GM21423 (cell line): ENCODE results near the gene NOL9.
A peak's percentile ranks its signal among the peaks of the same experiment; 100 is the strongest.

ENCODE experiments used
- ATAC-seq: cut with Tn5 transposase; IDR thresholded peaks from one replicate; pipeline ENCODE4 v1.9.1; 2021; ENCODE audit warnings: mild to moderate bottlenecking, moderate library complexity; ENCODE audit not compliant: unreplicated experiment

Gene NOL9

GRCh38 chr1:6591222-6591621 lies 36.9 kb upstream of the NOL9 start:
- no peak for ATAC-seq

GRCh38 chr1:6590046-6590445 lies 35.7 kb upstream of the NOL9 start:
- ATAC-seq, result no peak

- no peak for ATAC-seq
These were observed 34.7 kb upstream of the NOL9 start for GRCh38 chr1:6588893-6589520.

DNA sequence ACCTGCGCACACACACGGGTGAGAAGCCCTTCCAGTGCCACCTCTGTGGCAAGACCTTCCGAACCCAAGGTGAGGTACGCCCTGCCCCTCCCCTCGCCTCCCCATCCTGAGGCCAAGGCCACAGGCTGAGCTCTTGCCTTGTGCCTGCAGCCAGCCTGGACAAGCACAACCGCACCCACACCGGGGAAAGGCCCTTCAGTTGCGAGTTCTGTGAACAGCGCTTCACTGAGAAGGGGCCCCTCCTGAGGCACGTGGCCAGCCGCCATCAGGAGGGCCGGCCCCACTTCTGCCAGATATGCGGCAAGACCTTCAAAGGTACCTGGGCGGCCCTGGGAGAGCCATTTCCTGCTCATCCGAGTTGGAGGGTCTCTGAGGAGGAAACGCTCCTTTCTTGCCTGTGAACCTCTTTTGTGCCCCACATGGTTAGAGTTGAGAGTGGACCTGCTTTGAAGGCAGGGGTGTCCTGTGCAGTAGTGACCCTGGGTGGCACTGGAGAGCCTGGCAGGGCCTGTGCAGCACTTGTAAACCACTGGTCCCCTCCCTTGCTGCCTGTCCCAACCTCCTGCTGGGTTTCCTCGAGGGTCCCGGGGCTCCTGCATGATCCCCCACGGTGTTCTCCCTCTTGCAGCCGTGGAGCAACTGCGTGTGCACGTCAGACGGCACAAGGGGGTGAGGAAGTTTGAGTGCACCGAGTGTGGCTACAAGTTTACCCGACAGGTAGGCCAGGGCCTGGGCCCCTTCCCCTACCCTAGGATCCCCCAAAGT lies 34.0 kb upstream of the NOL9 start:
- no peak for ATAC-seq

DNA sequence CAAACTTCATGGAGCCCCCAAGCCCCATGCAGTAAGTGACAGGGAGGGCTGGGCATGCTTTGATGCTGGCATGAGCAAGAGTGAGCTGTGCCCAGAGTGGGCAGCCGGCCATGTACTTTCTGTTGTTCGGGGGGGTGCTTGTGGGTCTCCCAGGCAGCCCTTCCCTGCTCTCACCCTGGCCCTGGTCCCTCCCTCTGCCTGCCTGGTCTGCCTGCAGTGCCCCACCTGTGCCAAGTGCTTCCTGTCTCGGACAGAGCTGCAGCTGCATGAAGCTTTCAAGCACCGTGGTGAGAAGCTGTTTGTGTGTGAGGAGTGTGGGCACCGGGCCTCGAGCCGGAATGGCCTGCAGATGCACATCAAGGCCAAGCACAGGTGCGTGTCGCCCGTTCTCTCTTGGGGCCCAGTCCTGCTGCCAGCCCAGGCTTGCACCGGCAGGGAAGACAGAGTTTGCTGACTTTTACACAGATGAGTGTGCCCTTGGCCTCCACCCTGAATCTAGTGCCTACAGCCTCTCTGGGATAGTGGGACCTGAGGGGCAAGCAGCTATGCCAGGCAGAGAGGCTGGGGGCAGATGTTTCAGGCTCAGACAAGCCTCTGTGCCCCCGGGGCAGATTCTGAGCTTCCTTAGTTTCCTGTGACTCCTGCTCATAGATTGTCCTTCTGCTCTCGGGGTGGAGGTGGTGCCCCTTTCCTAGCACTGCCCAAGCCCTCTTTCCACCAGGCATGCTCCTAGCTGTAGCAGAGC lies 33.1 kb upstream of the NOL9 start:
- no peak for ATAC-seq

- no peak for ATAC-seq
These were observed 32.1 kb upstream of the NOL9 start for GRCh38 chr1:6586404-6586816.

GRCh38 chr1:6585841-6586240 lies 31.5 kb upstream of the NOL9 start:
- no peak for ATAC-seq

DNA sequence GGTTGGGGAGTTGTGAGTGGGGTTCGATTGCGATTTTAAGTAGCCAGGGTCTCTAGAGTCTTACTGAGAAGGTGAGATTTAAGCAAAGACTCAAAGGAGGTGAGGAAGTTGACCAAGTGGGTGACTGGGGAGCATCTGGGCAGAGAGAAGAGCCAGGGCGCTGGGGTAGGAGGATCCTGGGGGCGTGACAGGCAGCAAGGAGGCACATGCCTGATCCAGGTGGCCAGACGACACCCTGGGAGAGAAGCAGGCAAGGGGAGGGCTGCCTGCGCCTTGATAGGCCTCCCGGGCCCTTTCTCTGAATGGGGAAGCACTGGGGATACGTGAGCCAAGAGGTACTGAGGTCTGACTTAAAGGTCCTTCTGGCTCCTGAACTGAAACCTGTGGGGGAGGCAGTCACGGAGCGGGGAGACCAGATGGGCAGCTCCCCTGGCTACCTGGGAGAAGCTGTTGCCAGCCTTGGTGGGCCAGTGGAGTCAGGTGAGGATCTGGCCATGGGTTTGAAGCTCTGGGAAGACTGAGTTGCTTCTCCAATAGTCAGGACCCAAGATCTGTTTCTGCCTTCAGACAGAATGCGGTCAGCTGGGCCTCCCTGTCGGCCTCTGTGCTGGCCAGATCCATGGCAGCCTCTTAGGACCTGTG lies 30.9 kb upstream of the NOL9 start:
- no peak for ATAC-seq

GRCh38 chr1:6584126-6585080 lies 30.1 kb upstream of the NOL9 start:
- no peak for ATAC-seq

DNA sequence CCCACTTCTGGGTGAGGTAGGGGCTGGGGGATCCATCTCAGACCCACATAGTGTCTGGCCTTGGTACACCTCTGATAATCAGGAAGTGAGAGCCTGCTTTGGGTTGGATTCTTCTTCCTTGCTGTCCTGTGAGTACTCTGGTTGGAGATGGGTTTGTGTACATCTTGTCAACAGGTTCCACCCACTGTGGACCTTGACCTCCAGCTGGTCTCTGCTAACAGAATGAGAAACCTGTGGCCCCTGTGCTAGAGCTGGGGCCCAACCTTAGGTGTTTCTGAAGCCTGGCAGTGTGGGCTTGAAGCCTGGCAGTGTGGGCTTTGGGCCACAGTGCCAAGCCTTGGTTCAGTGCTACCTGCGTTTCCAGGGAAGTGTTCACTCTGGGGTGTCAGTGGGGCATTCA lies 28.1 kb upstream of the NOL9 start:
- ATAC-seq, result no peak

DNA sequence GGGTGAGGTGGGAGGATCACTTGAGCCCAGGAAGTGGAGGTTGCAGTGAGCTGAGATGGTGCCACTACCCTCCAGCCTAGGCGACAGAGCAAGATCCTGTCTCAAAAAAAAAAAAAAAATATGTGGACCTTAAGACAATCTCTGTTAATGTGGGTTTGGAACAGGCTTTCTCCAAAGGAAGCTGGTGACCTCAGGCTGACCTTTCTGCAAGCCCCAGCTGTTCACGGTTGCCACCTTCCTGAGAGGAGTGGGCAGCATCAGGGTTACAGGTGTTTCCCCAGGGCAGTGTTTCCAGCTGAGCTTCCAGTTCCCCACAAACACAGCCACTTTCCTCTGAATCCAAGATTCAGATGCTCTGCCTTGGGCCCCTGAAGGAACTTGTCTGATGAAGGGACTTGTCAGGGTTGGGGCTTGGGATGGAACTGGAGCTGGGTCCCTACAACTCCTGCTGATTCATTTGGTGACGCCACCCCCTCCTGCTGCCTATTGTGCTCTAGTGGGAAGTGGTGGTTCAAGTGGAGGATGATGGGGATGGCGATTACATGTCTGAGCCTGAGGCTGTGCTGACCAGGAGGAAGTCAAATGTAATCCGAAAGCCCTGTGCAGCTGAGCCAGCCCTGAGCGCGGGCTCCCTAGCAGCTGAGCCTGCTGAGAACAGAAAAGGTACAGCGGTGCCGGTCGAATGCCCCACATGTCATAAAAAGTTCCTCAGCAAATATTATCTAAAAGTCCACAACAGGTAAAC lies 27.4 kb upstream of the NOL9 start:
- no peak for ATAC-seq

DNA sequence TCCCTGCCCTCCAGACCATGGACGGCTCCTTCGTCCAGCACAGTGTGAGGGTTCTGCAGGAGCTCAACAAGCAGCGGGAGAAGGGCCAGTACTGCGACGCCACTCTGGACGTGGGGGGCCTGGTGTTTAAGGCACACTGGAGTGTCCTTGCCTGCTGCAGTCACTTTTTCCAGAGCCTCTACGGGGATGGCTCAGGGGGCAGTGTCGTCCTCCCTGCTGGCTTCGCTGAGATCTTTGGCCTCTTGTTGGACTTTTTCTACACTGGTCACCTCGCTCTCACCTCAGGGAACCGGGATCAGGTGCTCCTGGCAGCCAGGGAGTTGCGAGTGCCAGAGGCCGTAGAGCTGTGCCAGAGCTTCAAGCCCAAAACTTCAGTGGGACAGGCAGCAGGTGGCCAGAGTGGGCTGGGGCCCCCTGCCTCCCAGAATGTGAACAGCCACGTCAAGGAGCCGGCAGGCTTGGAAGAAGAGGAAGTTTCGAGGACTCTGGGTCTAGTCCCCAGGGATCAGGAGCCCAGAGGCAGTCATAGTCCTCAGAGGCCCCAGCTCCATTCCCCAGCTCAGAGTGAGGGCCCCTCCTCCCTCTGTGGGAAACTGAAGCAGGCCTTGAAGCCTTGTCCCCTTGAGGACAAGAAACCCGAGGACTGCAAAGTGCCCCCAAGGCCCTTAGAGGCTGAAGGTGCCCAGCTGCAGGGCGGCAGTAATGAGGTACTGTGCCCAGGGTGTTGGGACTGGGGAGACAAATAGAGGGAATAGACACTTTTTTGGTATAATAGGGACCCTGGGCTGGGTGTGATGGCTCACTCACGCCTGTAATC lies 26.5 kb upstream of the NOL9 start:
- no peak for ATAC-seq

GRCh38 chr1:6580119-6580592 lies 25.8 kb upstream of the NOL9 start:
- no peak for ATAC-seq

DNA sequence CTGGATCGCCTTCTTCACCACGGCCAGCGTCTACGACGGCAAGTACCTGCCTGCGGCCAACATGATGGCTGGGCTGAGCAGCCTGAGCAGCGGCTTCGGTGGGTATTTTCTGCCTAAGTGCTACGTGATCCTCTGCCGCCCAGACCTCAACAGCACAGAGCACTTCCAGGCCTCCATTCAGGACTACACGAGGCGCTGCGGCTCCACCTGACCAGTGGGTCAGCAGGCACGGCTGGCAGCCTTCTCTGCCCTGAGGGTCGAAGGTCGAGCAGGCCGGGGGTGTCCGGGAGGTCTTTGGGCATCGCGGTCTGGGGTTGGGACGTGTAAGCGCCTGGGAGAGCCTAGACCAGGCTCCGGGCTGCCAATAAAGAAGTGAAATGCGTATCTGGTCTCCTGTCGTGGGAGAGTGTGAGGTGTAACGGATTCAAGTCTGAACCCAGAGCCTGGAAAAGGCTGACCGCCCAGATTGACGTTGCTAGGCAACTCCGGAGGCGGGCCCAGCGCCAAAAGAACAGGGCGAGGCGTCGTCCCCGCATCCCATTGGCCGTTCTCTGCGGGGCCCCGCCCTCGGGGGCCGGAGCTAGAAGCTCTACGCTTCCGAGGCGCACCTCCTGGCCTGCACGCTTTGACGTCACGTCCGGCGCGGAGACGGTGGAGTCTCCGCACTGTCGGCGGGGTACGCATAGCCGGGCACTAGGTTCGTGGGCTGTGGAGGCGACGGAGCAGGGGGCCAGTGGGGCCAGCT lies 25.2 kb upstream of the NOL9 start, which contains the start of gene ZBTB48:
TSS of gene ZBTB48 (plus strand) at position 621 of the 745 bp plus-strand sequence. CDS start 616 bp downstream, outside the sequence.
- peak; percentile 95 for ATAC-seq

- no peak for ATAC-seq
These were observed 24.5 kb upstream of the NOL9 start for GRCh38 chr1:6578624-6579373.

DNA sequence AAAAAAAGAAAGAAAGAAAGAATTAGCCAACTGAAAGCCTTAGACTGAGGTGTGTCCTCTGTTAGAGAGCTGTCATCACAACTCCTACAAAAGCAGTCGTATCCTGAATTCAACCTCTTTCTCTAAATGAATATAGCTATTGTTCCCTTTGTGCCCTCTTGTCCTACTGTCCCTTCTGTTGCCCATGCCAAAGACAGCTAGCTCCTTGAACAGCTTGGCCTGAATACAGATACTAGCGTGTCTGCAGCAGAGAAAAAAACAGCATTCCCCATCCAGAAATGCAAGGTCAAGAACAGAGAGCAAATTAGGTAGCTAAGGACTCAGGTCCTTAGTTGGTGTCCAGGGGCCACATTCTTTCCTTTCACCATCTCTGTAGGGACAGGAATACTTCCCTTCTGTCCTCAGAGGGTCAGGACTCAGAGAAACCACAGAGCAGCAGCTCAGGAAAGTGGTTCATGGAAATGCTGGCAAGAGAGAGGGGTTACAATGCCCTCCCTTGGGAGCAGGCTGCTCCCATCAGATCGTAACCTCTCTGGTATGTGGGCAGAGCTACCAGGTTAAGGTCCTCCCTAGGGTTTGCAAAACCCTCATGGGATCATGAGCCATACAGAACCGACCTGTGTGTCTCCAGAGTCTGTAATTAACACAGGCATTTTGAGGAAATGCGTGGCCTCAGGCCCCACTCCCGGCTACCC lies 23.7 kb upstream of the NOL9 start:
- no peak for ATAC-seq

GRCh38 chr1:6574818-6575217 lies 20.5 kb upstream of the NOL9 start:
- no peak for ATAC-seq
